Activated CD4-positive, alpha-beta T cell treated with anti-CD3 and anti-CD28 coated beads, Interleukin-2, amount 10 ng/mL, durations not matched to agents 7 days and 5 days (primary cell): ENCODE results near the gene SLC25A27. TPM values are rescaled to one million over a fixed set of nuclear protein-coding genes. Genes with fewer than 3 reads are reported as not detected.

Source experiments
- CTCF ChIA-PET: fragments of 350-600 bp; sonication (Branson Sonifier 250); formaldehyde crosslinking; loops from one replicate; lab custom pipeline; 2021; ENCODE audit warnings: antibody characterized with exemption; lab: Charles Lee
- POLR2A ChIA-PET: fragments of 350-600 bp; sonication (Branson Sonifier 250); formaldehyde crosslinking; loops from one replicate; lab custom pipeline; 2021; ENCODE audit warnings: antibody characterized with exemption; lab: Charles Lee
- DNase-seq: peaks from one replicate; pipeline ENCODE4 v3.0.0-alpha.2; 2020
- H3K27ac Mint-ChIP-seq: one replicate; pipeline ENCODE4 v1.8.0; 2021; ENCODE audit warnings: mild to moderate bottlenecking, moderate library complexity, mixed read lengths
- H3K27me3 Mint-ChIP-seq: one replicate; pipeline ENCODE4 v1.8.0; 2021; ENCODE audit warnings: mixed read lengths
- H3K36me3 Mint-ChIP-seq: one replicate; pipeline ENCODE4 v1.8.0; 2021; ENCODE audit warnings: low read depth, mixed read lengths
- H3K4me1 Mint-ChIP-seq: one replicate; pipeline ENCODE4 v1.8.0; 2021; ENCODE audit warnings: mixed read lengths
- H3K4me3 Mint-ChIP-seq: one replicate; pipeline ENCODE4 v1.8.0; 2021; ENCODE audit warnings: mild to moderate bottlenecking, moderate library complexity, mixed read lengths
- H3K9me3 Mint-ChIP-seq: one replicate; pipeline ENCODE4 v1.8.0; 2021; ENCODE audit warnings: mixed read lengths
- total RNA-seq, 2 experiments: library from RNA; stranded (reverse); gene quantifications; one replicate each; pipeline ENCODE4 v1.2.3, GENCODE V29; 2021

Gene SLC25A27
- total RNA-seq, 2 experiments from 2014 or later = not detected

- H3K36me3 Mint-ChIP-seq = no peaks in the 10 kb centered on the region
- H3K27ac Mint-ChIP-seq = no peak overlapping the region
- no peaks in the 10 kb centered on the region for H3K9me3 Mint-ChIP-seq
- no peak overlapping the region for H3K4me3 Mint-ChIP-seq
- no peaks in the 10 kb centered on the region for H3K4me1 Mint-ChIP-seq
- POLR2A ChIA-PET = no interaction called here
- CTCF ChIA-PET = no interaction called here
- H3K27me3 Mint-ChIP-seq = peaks cover 19% of the 10 kb centered on the region
- no peak for DNase-seq
Measured at GRCh38 chr6:46699970-46700369, 47.2 kb downstream of the SLC25A27 start.

DNA sequence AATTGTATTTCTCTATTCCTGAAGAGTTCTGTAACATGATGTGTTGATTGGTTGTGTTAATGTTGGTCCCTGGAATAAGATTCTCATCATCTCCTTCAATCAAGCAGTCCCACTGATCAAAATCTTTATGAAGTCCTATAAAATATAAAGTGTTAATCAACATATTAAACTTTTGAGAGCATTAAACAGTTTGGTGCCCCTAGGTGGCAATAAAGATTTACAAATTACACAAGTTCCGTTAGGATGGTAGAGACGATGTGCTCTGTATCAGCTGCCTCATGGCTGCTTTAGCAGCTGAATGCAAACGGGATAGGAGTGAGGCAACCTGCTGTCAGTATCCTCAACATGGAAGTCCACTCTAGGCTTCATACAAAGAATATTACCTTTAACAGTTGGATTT lies 51.8 kb downstream of the SLC25A27 start:
- Mint-ChIP-seq H3K36me3 (no peaks in the 10 kb centered on the region), H3K4me3 (no peak overlapping the region), H3K27me3 (peaks cover 31% of the 10 kb centered on the region), H3K27ac (no peak overlapping the region), H3K9me3 (no peaks in the 10 kb centered on the region), H3K4me1 (no peaks in the 10 kb centered on the region)
- ChIA-PET CTCF (no interaction called here), POLR2A (no interaction called here)
- no peak for DNase-seq

DNA sequence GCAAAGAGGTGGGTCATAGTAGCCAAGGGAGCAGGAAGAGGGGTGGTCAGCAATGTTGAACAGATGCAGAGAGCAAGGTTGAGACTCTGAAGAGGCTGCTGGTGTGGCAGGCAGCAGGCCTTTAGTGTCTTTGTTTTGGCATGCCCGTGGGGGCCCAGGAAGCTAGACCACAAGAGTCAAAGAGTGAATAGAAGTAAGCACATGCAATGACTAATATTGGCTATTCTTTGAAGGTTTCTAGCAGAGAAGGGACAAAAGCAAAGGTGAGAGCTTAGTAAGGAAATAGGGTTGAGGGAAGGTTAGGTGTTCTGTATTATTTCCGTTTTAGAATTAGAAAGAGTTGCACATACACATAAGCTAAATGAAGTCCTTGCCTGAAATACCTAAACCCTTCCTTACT lies 53.7 kb downstream of the SLC25A27 start:
- CTCF ChIA-PET = no interaction called here
- Mint-ChIP-seq H3K4me3 (no peak overlapping the region), H3K27me3 (peaks cover 33% of the 10 kb centered on the region), H3K36me3 (no peaks in the 10 kb centered on the region), H3K4me1 (no peaks in the 10 kb centered on the region), H3K9me3 (no peaks in the 10 kb centered on the region), H3K27ac (no peak overlapping the region)
- POLR2A ChIA-PET = no interaction called here
- no peak for DNase-seq

GRCh38 chr6:46711491-46711890 lies 58.7 kb downstream of the SLC25A27 start:
- Mint-ChIP-seq H3K4me1 (no peaks in the 10 kb centered on the region), H3K27ac (no peak overlapping the region), H3K36me3 (no peaks in the 10 kb centered on the region), H3K4me3 (no peak overlapping the region), H3K27me3 (peaks cover 13% of the 10 kb centered on the region), H3K9me3 (no peaks in the 10 kb centered on the region)
- ChIA-PET CTCF (no interaction called here), POLR2A (no interaction called here)
- no peak for DNase-seq

GRCh38 chr6:46715141-46715540 lies 62.4 kb downstream of the SLC25A27 start:
- Mint-ChIP-seq H3K36me3 (no peaks in the 10 kb centered on the region), H3K9me3 (no peaks in the 10 kb centered on the region), H3K4me3 (no peak overlapping the region), H3K4me1 (no peaks in the 10 kb centered on the region), H3K27ac (no peak overlapping the region), H3K27me3 (peaks cover 11% of the 10 kb centered on the region)
- ChIA-PET CTCF (no interaction called here), POLR2A (no interaction called here)
- no peak for DNase-seq

GRCh38 chr6:46719099-46719498 lies 66.3 kb downstream of the SLC25A27 start:
- Mint-ChIP-seq H3K27me3 (peaks cover 6% of the 10 kb centered on the region), H3K4me1 (no peaks in the 10 kb centered on the region), H3K27ac (no peak overlapping the region), H3K4me3 (no peak overlapping the region), H3K36me3 (no peaks in the 10 kb centered on the region), H3K9me3 (no peaks in the 10 kb centered on the region)
- DNase-seq = no peak
- POLR2A ChIA-PET = no interaction called here
- CTCF ChIA-PET = no interaction called here

DNA sequence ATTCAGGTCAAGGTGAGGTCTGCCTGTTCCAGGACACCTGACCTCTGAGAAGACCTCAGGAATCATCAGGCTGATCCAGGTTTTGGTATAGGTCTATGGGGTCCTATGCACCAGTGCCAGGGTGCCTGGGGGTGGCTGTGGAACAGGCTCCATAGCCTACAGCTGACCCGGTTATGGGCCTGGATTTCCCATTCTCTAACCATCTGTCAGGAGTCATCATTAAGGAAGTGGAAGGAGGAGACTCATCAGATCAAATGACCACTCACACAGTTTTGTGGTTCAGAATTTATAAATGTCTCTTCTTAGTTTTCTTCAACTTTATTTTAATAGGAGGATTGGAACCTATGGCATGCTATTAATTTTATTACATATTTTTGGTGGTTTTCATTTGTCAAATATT lies 67.6 kb downstream of the SLC25A27 start:
- Mint-ChIP-seq H3K27me3 (peaks cover 6% of the 10 kb centered on the region), H3K4me1 (no peaks in the 10 kb centered on the region), H3K9me3 (no peaks in the 10 kb centered on the region), H3K4me3 (no peak overlapping the region), H3K27ac (no peak overlapping the region), H3K36me3 (no peaks in the 10 kb centered on the region)
- CTCF ChIA-PET = no interaction called here
- no peak for DNase-seq
- POLR2A ChIA-PET = no interaction called here

Other genes starting within 250 kb of the SLC25A27 start
- gene RCAN2, start 161.5 kb upstream of the SLC25A27 start, total RNA-seq = under 1 TPM; 0.57 to 0.65 TPM
- gene CYP39A1, start 157 bp upstream of the SLC25A27 start, total RNA-seq = not detected
- gene TDRD6, start 34.9 kb downstream of the SLC25A27 start, total RNA-seq = not detected
- not detected for gene PLA2G7, start 82.4 kb downstream of the SLC25A27 start, total RNA-seq
- not detected for gene ANKRD66, start 94.0 kb downstream of the SLC25A27 start, total RNA-seq
- gene MEP1A, start 140.4 kb downstream of the SLC25A27 start, total RNA-seq = not detected